GM23248 (cell line): ENCODE data around the gene RBMS1. TPM values are rescaled to one million over a fixed set of nuclear protein-coding genes. Genes with fewer than 3 reads are reported as not detected.
A peak's percentile ranks its signal among the peaks of the same experiment; 100 is the strongest.

Source experiments
- DNase-seq: peaks from one replicate; pipeline ENCODE4 v3.0.0-alpha.2; 2015
- H2AFZ ChIP-seq: fragments of 200-600 bp; sonication (generic); 2 replicates; pipeline ENCODE4 v1.6.1; 2016; ENCODE audit warnings: antibody characterized with exemption
- H3F3A ChIP-seq: fragments of 200-600 bp; sonication (generic); 2 replicates; pipeline ENCODE4 v1.6.1; 2016; ENCODE audit warnings: mild to moderate bottlenecking, antibody characterized with exemption, mixed run types; ENCODE audit not compliant: insufficient read depth
- H3K27ac ChIP-seq: fragments of 200-600 bp; sonication (generic); 2 replicates; pipeline ENCODE4 v1.5.1; 2016; ENCODE audit warnings: mild to moderate bottlenecking
- H3K27me3 ChIP-seq: fragments of 200-600 bp; sonication (generic); replicated peaks from 2 replicates; pipeline ENCODE4 v1.6.1; 2016; ENCODE audit warnings: mild to moderate bottlenecking; ENCODE audit not compliant: insufficient read depth
- H3K36me3 ChIP-seq: fragments of 200-600 bp; sonication (generic); 2 replicates; pipeline ENCODE4 v1.6.1; 2016; ENCODE audit warnings: low read depth, mild to moderate bottlenecking
- H3K4me1 ChIP-seq: fragments of 200-600 bp; sonication (generic); 2 replicates; pipeline ENCODE4 v1.6.1; 2016; ENCODE audit warnings: mild to moderate bottlenecking; ENCODE audit not compliant: insufficient read depth
- H3K4me2 ChIP-seq: fragments of 200-600 bp; sonication (generic); one replicate; pipeline ENCODE4 v1.6.1; 2016; ENCODE audit warnings: mild to moderate bottlenecking; ENCODE audit not compliant: unreplicated experiment
- H3K4me3 ChIP-seq: fragments of 200-600 bp; sonication (generic); 2 replicates; pipeline ENCODE4 v1.5.1; 2016; ENCODE audit warnings: mild to moderate bottlenecking
- H3K79me2 ChIP-seq: fragments of 200-600 bp; sonication (generic); 2 replicates; pipeline ENCODE4 v1.6.1; 2016; ENCODE audit warnings: mild to moderate bottlenecking; ENCODE audit not compliant: insufficient read depth
- H3K9ac ChIP-seq: fragments of 200-600 bp; sonication (generic); 2 replicates; pipeline ENCODE4 v1.6.1; 2016; ENCODE audit warnings: mild to moderate bottlenecking
- H3K9me2 ChIP-seq: fragments of 200-600 bp; sonication (generic); 2 replicates; pipeline ENCODE4 v1.6.1; 2016; ENCODE audit warnings: mixed run types, mild to moderate bottlenecking, moderate library complexity; ENCODE audit not compliant: insufficient read depth
- H3K9me3 ChIP-seq: fragments of 200-600 bp; sonication (generic); one replicate; pipeline ENCODE4 v1.6.1; 2017; ENCODE audit warnings: low read depth
- H4K20me1 ChIP-seq: fragments of 200-600 bp; sonication (generic); 2 replicates; pipeline ENCODE4 v1.6.0; 2016; ENCODE audit not compliant: insufficient read depth
- EZH2 ChIP-seq: fragments of 200-600 bp; sonication (generic); IDR thresholded peaks from 2 replicates; pipeline ENCODE4 v1.6.1; 2018; ENCODE audit warnings: antibody characterized with exemption, mild to moderate bottlenecking; ENCODE audit not compliant: insufficient read depth, poor library complexity, severe bottlenecking
- EZH2phosphoT487 ChIP-seq: fragments of 200-600 bp; sonication (generic); IDR thresholded peaks from 2 replicates; pipeline ENCODE4 v1.6.1; 2018; ENCODE audit warnings: antibody characterized with exemption, moderate library complexity, mild to moderate bottlenecking, low read depth; ENCODE audit not compliant: insufficient read depth
- WGBS, 2 experiments: methylation state at CpG; one replicate each; pipeline ENCODE4 v1.1.6; 2015 to 2017; ENCODE audit warnings: low lambda C conversion rate in 2 of 2, low coverage in 1 of 2; ENCODE audit errors: missing lambda C conversion rate in 2 of 2; 5-methylcytosine and 5-hydroxymethylcytosine counted together
- in situ Hi-C: fragments of 300-500 bp; cut with MboI; formaldehyde crosslinking; loops from 2 replicates; pipeline ENCODE4 v1.15.0; 2020
- polyA plus RNA-seq: library from polyadenylated mRNA; unstranded; fragments of >200 nt; fragmentation: Nextera tagmentation; extraction: Ambion mirVana; gene quantifications from 2 replicates; pipeline ENCODE4 v1.2.1, GENCODE V29; 2016
- total RNA-seq: library from RNA; depleted of rRNA; stranded (reverse); fragments of >200 nt; shearing (Covaris generic); gene quantifications from 2 replicates; pipeline ENCODE4 v1.2.3, GENCODE V29; 2014

The RBMS1 gene
- total and polyA plus RNA-seq, 2 experiments from 2014 or later: 72.3 to 91.7 TPM

GRCh38 chr2:160376576-160376975 lies 117.0 kb downstream of the RBMS1 start:
- peak overlapping the region; percentile 26 for H3K9ac ChIP-seq
- H3K4me1 ChIP-seq: peaks cover 99% of the 10 kb centered on the region
- no peaks in the 10 kb centered on the region for H3K9me3 ChIP-seq
- peaks cover 88% of the 10 kb centered on the region for H3F3A ChIP-seq
- WGBS, 2 experiments: 59 to 60% methylated on average over 4 of the region's 4 CpGs
- no peaks in the 10 kb centered on the region for H3K9me2 ChIP-seq
- H3K4me2 ChIP-seq: peak overlapping the region; percentile 36
- H2AFZ ChIP-seq: no peak overlapping the region
- H3K27me3 ChIP-seq: no peaks in the 10 kb centered on the region
- in situ Hi-C loops: no loop called here
- peaks cover 100% of the 10 kb centered on the region for H3K79me2 ChIP-seq
- peak overlapping the region; percentile 88 for H3K27ac ChIP-seq
- TF ChIP-seq EZH2phosphoT487 (no peak), EZH2 (no peak)
- H4K20me1 ChIP-seq: no peaks in the 10 kb centered on the region
- DNase-seq: peak; percentile 67
- H3K36me3 ChIP-seq: no peaks in the 10 kb centered on the region
- H3K4me3 ChIP-seq: no peak overlapping the region

- no peaks in the 10 kb centered on the region for H4K20me1 ChIP-seq
- no peaks in the 10 kb centered on the region for H3K36me3 ChIP-seq
- no peaks in the 10 kb centered on the region for H3K27me3 ChIP-seq
- TF ChIP-seq EZH2: no peak
- no peak for TF ChIP-seq EZH2phosphoT487
- peaks cover 88% of the 10 kb centered on the region for H3F3A ChIP-seq
- peaks cover 99% of the 10 kb centered on the region for H3K4me1 ChIP-seq
- H3K27ac ChIP-seq: peak overlapping the region; percentile 88
- no peak for DNase-seq
- H3K4me2 ChIP-seq: peak overlapping the region; percentile 36
- H3K4me3 ChIP-seq: 0 out of 2 replicates have a peak overlapping the region, but pooled peaks have one; percentile 8
- H3K79me2 ChIP-seq: peaks cover 100% of the 10 kb centered on the region
- no peak overlapping the region for H2AFZ ChIP-seq
- no peaks in the 10 kb centered on the region for H3K9me3 ChIP-seq
- 83 to 85% methylated on average over 2 of the region's 2 CpGs for WGBS, 2 experiments
- in situ Hi-C loops: no loop called here
- no peaks in the 10 kb centered on the region for H3K9me2 ChIP-seq
- peak overlapping the region; percentile 23 for H3K9ac ChIP-seq
These were observed 117.7 kb downstream of the RBMS1 start for GRCh38 chr2:160375802-160376469.

GRCh38 chr2:160375037-160375436 lies 118.6 kb downstream of the RBMS1 start:
- Histone ChIP-seq H3K4me2 (peak overlapping the region; percentile 36), H3F3A (peaks cover 89% of the 10 kb centered on the region), H3K36me3 (no peaks in the 10 kb centered on the region), H3K9me2 (no peaks in the 10 kb centered on the region), H3K79me2 (peaks cover 100% of the 10 kb centered on the region), H3K27me3 (no peaks in the 10 kb centered on the region), H3K9ac (0 out of 2 replicates have a peak overlapping the region, but pooled peaks have one; percentile 23), H3K9me3 (no peaks in the 10 kb centered on the region), H3K27ac (peak overlapping the region; percentile 88), H3K4me1 (peaks cover 99% of the 10 kb centered on the region), H4K20me1 (no peaks in the 10 kb centered on the region), H3K4me3 (no peak overlapping the region), H2AFZ (no peak overlapping the region)
- 84 to 90% methylated on average over 4 of the region's 4 CpGs for WGBS, 2 experiments
- no peak for TF ChIP-seq EZH2
- in situ Hi-C loops: no loop called here
- DNase-seq: peak; percentile 52

GRCh38 chr2:160373666-160374065 lies 119.9 kb downstream of the RBMS1 start:
- Histone ChIP-seq H4K20me1 (no peaks in the 10 kb centered on the region), H3K9me3 (no peaks in the 10 kb centered on the region), H3K4me1 (peaks cover 99% of the 10 kb centered on the region), H3F3A (peaks cover 91% of the 10 kb centered on the region), H3K4me2 (peak overlapping the region; percentile 34), H3K9ac (no peak overlapping the region), H3K4me3 (no peak overlapping the region), H3K79me2 (peaks cover 100% of the 10 kb centered on the region), H3K9me2 (no peaks in the 10 kb centered on the region), H2AFZ (no peak overlapping the region), H3K27me3 (no peaks in the 10 kb centered on the region), H3K27ac (peak overlapping the region; percentile 88), H3K36me3 (no peaks in the 10 kb centered on the region)
- no peak for DNase-seq
- in situ Hi-C loops: no loop called here
- TF ChIP-seq EZH2phosphoT487 (no peak), EZH2 (no peak)
